ENCODE data around the gene KDM4C. TPM values are rescaled to one million over a fixed set of nuclear protein-coding genes. Genes with fewer than 3 reads are reported as not detected.

KDM4C gene
- total RNA-seq, 1 experiment from 2014 or later, result 61.1 TPM

GRCh38 chr9:6818292-6818922, 60.6 kb downstream of the KDM4C start:
- Histone ChIP-seq H2AFZ (ENCODE audit: low read length) (no peak overlapping the region), H3K9me2 (replicated peaks; ENCODE audit: insufficient read depth, low read length) (no peaks in the 10 kb centered on the region), H3K79me2 (ENCODE audit: low read length) (peaks cover 47% of the 10 kb centered on the region), H3K4me3 (ENCODE audit: low read length) (no peak overlapping the region), H3K9ac (ENCODE audit: low read length) (no peak overlapping the region), H3K4me2 (ENCODE audit: low read depth, low read length, poor library complexity, severe bottlenecking) (no peak overlapping the region), H3K36me3 (ENCODE audit: insufficient read depth, low read length) (no peaks in the 10 kb centered on the region), H3K27me3 (ENCODE audit: low read length) (no peaks in the 10 kb centered on the region), H4K20me1 (ENCODE audit: insufficient read depth, low read depth, low read length) (no peaks in the 10 kb centered on the region), H3K4me1 (ENCODE audit: low read length) (peaks cover 10% of the 10 kb centered on the region), H3K27ac (ENCODE audit: low read length) (no peak overlapping the region), H3K9me3 (ENCODE audit: low read length) (no peaks in the 10 kb centered on the region)
- DNase-seq, result no peak

GRCh38 chr9:6819112-6819511, 61.3 kb downstream of the KDM4C start:
- H3K27ac ChIP-seq (ENCODE audit: low read length), result no peak overlapping the region
- peaks cover 52% of the 10 kb centered on the region for H3K79me2 ChIP-seq (ENCODE audit: low read length)
- no peaks in the 10 kb centered on the region for H3K36me3 ChIP-seq (ENCODE audit: insufficient read depth, low read length)
- no peak overlapping the region for H3K4me3 ChIP-seq (ENCODE audit: low read length)
- peaks cover 10% of the 10 kb centered on the region for H3K4me1 ChIP-seq (ENCODE audit: low read length)
- H3K9me2 ChIP-seq (replicated peaks; ENCODE audit: insufficient read depth, low read length), result no peaks in the 10 kb centered on the region
- no peak for DNase-seq
- H3K4me2 ChIP-seq (ENCODE audit: low read depth, low read length, poor library complexity, severe bottlenecking), result no peak overlapping the region
- no peaks in the 10 kb centered on the region for H3K27me3 ChIP-seq (ENCODE audit: low read length)
- no peak overlapping the region for H2AFZ ChIP-seq (ENCODE audit: low read length)
- no peaks in the 10 kb centered on the region for H4K20me1 ChIP-seq (ENCODE audit: insufficient read depth, low read depth, low read length)
- no peaks in the 10 kb centered on the region for H3K9me3 ChIP-seq (ENCODE audit: low read length)
- H3K9ac ChIP-seq (ENCODE audit: low read length), result no peak overlapping the region

- Histone ChIP-seq H3K79me2 (ENCODE audit: low read length) (peaks cover 51% of the 10 kb centered on the region), H3K36me3 (ENCODE audit: insufficient read depth, low read length) (no peaks in the 10 kb centered on the region)
Observed at GRCh38 chr9:6819529-6819928, 61.8 kb downstream of the KDM4C start.

DNA sequence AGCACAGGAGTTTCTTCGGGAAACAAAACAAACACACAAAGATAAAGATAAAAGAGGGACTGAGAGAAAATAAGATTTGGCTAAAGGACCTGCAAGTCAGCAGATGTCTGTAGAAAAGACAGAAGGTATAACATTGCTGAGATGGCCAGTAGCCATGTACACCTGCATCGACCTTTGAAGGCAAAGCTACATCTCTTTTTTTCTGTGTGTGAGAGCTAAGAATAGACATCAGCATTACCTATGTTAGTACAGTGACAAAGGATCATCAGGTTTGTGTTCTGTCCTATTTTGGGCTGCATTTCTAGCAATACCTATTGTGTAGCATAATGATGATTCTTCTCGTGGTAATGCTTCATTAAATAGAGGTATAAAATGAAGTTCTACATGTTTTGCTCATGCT, 64.9 kb downstream of the KDM4C start:
- Histone ChIP-seq H3K9me3 (ENCODE audit: low read length) (no peaks in the 10 kb centered on the region), H3K36me3 (ENCODE audit: insufficient read depth, low read length) (no peaks in the 10 kb centered on the region), H3K79me2 (ENCODE audit: low read length) (peaks cover 47% of the 10 kb centered on the region), H4K20me1 (ENCODE audit: insufficient read depth, low read depth, low read length) (no peaks in the 10 kb centered on the region), H3K27me3 (ENCODE audit: low read length) (no peaks in the 10 kb centered on the region), H3K9me2 (replicated peaks; ENCODE audit: insufficient read depth, low read length) (no peaks in the 10 kb centered on the region), H3K4me1 (ENCODE audit: low read length) (peaks cover 10% of the 10 kb centered on the region), H3K27ac (ENCODE audit: low read length) (no peak overlapping the region), H3K4me3 (ENCODE audit: low read length) (no peak overlapping the region), H3K4me2 (ENCODE audit: low read depth, low read length, poor library complexity, severe bottlenecking) (no peak overlapping the region), H2AFZ (ENCODE audit: low read length) (no peak overlapping the region), H3K9ac (ENCODE audit: low read length) (no peak overlapping the region)
- DNase-seq, result no peak

More at GRCh38 chr9:6819529-6819928, 61.8 kb downstream of the KDM4C start:
- H3K27me3 ChIP-seq (ENCODE audit: low read length), result no peaks in the 10 kb centered on the region
- H3K9me3 ChIP-seq (ENCODE audit: low read length), result no peaks in the 10 kb centered on the region
- no peak overlapping the region for H3K27ac ChIP-seq (ENCODE audit: low read length)
- H2AFZ ChIP-seq (ENCODE audit: low read length), result no peak overlapping the region
- peaks cover 10% of the 10 kb centered on the region for H3K4me1 ChIP-seq (ENCODE audit: low read length)
- H3K9ac ChIP-seq (ENCODE audit: low read length), result no peak overlapping the region
- H3K9me2 ChIP-seq (replicated peaks; ENCODE audit: insufficient read depth, low read length), result no peaks in the 10 kb centered on the region
- H3K4me3 ChIP-seq (ENCODE audit: low read length), result no peak overlapping the region
- DNase-seq, result no peak
- H3K4me2 ChIP-seq (ENCODE audit: low read depth, low read length, poor library complexity, severe bottlenecking), result no peak overlapping the region
- no peaks in the 10 kb centered on the region for H4K20me1 ChIP-seq (ENCODE audit: insufficient read depth, low read depth, low read length)

- Histone ChIP-seq H3K4me3 (ENCODE audit: low read length) (no peak overlapping the region), H4K20me1 (ENCODE audit: insufficient read depth, low read depth, low read length) (no peaks in the 10 kb centered on the region), H3K9me2 (replicated peaks; ENCODE audit: insufficient read depth, low read length) (no peaks in the 10 kb centered on the region), H3K9me3 (ENCODE audit: low read length) (no peaks in the 10 kb centered on the region), H3K9ac (ENCODE audit: low read length) (no peak overlapping the region), H3K36me3 (ENCODE audit: insufficient read depth, low read length) (0 out of 2 replicates have a peak, but pooled peaks cover 5% of the 10 kb centered on the region), H3K27me3 (ENCODE audit: low read length) (no peaks in the 10 kb centered on the region), H3K4me2 (ENCODE audit: low read depth, low read length, poor library complexity, severe bottlenecking) (no peak overlapping the region), H3K79me2 (ENCODE audit: low read length) (peaks cover 17% of the 10 kb centered on the region), H3K27ac (ENCODE audit: low read length) (no peak overlapping the region), H3K4me1 (ENCODE audit: low read length) (no peaks in the 10 kb centered on the region), H2AFZ (ENCODE audit: low read length) (no peak overlapping the region)
- DNase-seq, result peak; percentile 88
Observed at GRCh38 chr9:6827439-6828145, 69.8 kb downstream of the KDM4C start.

GRCh38 chr9:6829027-6829426, 71.3 kb downstream of the KDM4C start:
- Histone ChIP-seq H3K27ac (ENCODE audit: low read length) (no peak overlapping the region), H3K27me3 (ENCODE audit: low read length) (no peaks in the 10 kb centered on the region)

GRCh38 chr9:6829536-6829935, 71.8 kb downstream of the KDM4C start:
- Histone ChIP-seq H3K27ac (ENCODE audit: low read length) (no peak overlapping the region), H4K20me1 (ENCODE audit: insufficient read depth, low read depth, low read length) (no peaks in the 10 kb centered on the region), H3K36me3 (ENCODE audit: insufficient read depth, low read length) (0 out of 2 replicates have a peak, but pooled peaks cover 5% of the 10 kb centered on the region), H3K4me1 (ENCODE audit: low read length) (no peaks in the 10 kb centered on the region), H3K79me2 (ENCODE audit: low read length) (peaks cover 4% of the 10 kb centered on the region), H3K9me2 (replicated peaks; ENCODE audit: insufficient read depth, low read length) (no peaks in the 10 kb centered on the region), H3K9ac (ENCODE audit: low read length) (no peak overlapping the region), H3K27me3 (ENCODE audit: low read length) (no peaks in the 10 kb centered on the region), H3K4me2 (ENCODE audit: low read depth, low read length, poor library complexity, severe bottlenecking) (no peak overlapping the region), H3K9me3 (ENCODE audit: low read length) (no peaks in the 10 kb centered on the region), H2AFZ (ENCODE audit: low read length) (no peak overlapping the region), H3K4me3 (ENCODE audit: low read length) (no peak overlapping the region)
- no peak for DNase-seq

More at GRCh38 chr9:6829027-6829426, 71.3 kb downstream of the KDM4C start:
- Histone ChIP-seq H3K9me3 (ENCODE audit: low read length) (no peaks in the 10 kb centered on the region), H3K9me2 (replicated peaks; ENCODE audit: insufficient read depth, low read length) (no peaks in the 10 kb centered on the region), H3K4me3 (ENCODE audit: low read length) (no peak overlapping the region), H3K4me1 (ENCODE audit: low read length) (no peaks in the 10 kb centered on the region), H3K36me3 (ENCODE audit: insufficient read depth, low read length) (0 out of 2 replicates have a peak, but pooled peaks cover 5% of the 10 kb centered on the region), H2AFZ (ENCODE audit: low read length) (no peak overlapping the region), H3K79me2 (ENCODE audit: low read length) (peaks cover 4% of the 10 kb centered on the region), H3K4me2 (ENCODE audit: low read depth, low read length, poor library complexity, severe bottlenecking) (no peak overlapping the region), H3K9ac (ENCODE audit: low read length) (no peak overlapping the region), H4K20me1 (ENCODE audit: insufficient read depth, low read depth, low read length) (no peaks in the 10 kb centered on the region)
- no peak for DNase-seq

GRCh38 chr9:6833518-6834192, 75.9 kb downstream of the KDM4C start:
- Histone ChIP-seq H2AFZ (ENCODE audit: low read length) (no peak overlapping the region), H3K4me1 (ENCODE audit: low read length) (no peaks in the 10 kb centered on the region), H3K9me2 (replicated peaks; ENCODE audit: insufficient read depth, low read length) (no peaks in the 10 kb centered on the region), H3K79me2 (ENCODE audit: low read length) (peaks cover 12% of the 10 kb centered on the region), H3K36me3 (ENCODE audit: insufficient read depth, low read length) (peaks cover 5% of the 10 kb centered on the region; the same call in 1 of the 2 replicates), H4K20me1 (ENCODE audit: insufficient read depth, low read depth, low read length) (no peaks in the 10 kb centered on the region), H3K9ac (ENCODE audit: low read length) (no peak overlapping the region), H3K4me3 (ENCODE audit: low read length) (no peak overlapping the region), H3K4me2 (ENCODE audit: low read depth, low read length, poor library complexity, severe bottlenecking) (no peak overlapping the region), H3K27me3 (ENCODE audit: low read length) (no peaks in the 10 kb centered on the region), H3K9me3 (ENCODE audit: low read length) (no peaks in the 10 kb centered on the region), H3K27ac (ENCODE audit: low read length) (no peak overlapping the region)
- no peak for DNase-seq

Data from Karpas-422 (cell line).